HFFc6 (cell line): ENCODE measurements around the gene MAPK12. TPM values are rescaled to one million over a fixed set of nuclear protein-coding genes. Genes with fewer than 3 reads are reported as not detected.

Source experiments
- DNase-seq: peaks from one replicate; pipeline ENCODE4 v3.0.0-alpha.2; 2018
- H3K27ac Mint-ChIP-seq: 2 replicates; pipeline ENCODE4 v1.8.0; 2020; ENCODE audit warnings: mild to moderate bottlenecking, mixed read lengths
- H3K27me3 Mint-ChIP-seq: 2 replicates; pipeline ENCODE4 v1.8.0; 2021; ENCODE audit warnings: mild to moderate bottlenecking, moderate library complexity, mixed read lengths; ENCODE audit not compliant: insufficient read depth
- H3K36me3 Mint-ChIP-seq: 2 replicates; pipeline ENCODE4 v1.8.0; 2021; ENCODE audit warnings: low read depth, mixed read lengths
- H3K4me1 Mint-ChIP-seq: 2 replicates; pipeline ENCODE4 v1.8.0; 2020; ENCODE audit warnings: low read depth, mixed read lengths
- H3K4me3 Mint-ChIP-seq: 2 replicates; pipeline ENCODE4 v1.8.0; 2020; ENCODE audit warnings: mild to moderate bottlenecking, moderate library complexity, mixed read lengths
- H3K9me3 Mint-ChIP-seq: 2 replicates; pipeline ENCODE4 v1.8.0; 2020; ENCODE audit warnings: mild to moderate bottlenecking, mixed read lengths
- total RNA-seq, 6 experiments: library from RNA; stranded (reverse); fragmentation: NEBNext Ultra II Directional; extraction: Animal tissue kit (Norgen Biotek cat#: 25700); gene quantifications; 2 replicates in 1 of 6; 3 replicates in 5 of 6; pipeline ENCODE4 v1.2.3, GENCODE V29; 2021
- TF ChIP-seq, protein P1 (sequence below): fragments of 200-600 bp; sonication (generic); IDR thresholded peaks from 2 replicates; pipeline ENCODE4 v1.5.0; 2021; ENCODE audit warnings: antibody characterized with exemption, mild to moderate bottlenecking

The MAPK12 gene
- total RNA-seq, 6 experiments from 2014 or later: 31.4 to 39.5 (median 34.1) TPM

DNA sequence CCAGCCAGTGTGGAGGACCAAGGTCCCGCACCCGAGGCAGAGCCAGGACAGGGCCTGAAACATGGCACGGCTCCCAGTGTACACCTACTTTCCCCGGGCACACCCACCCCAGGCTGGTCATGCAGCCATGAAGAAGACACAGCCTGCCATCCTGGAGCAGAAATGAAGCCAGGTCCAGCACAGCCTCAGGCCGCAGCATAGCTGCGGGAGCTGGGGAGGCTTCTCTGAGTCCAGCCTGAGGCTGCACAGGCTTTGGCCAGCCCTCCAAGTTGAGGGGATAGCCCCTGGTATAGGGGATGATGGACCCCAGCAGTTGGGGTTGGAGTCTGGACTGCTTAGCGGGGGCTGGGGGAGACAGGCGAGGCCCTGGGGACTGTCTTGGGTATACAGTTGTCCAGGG is 7.5 kb downstream of the MAPK12 start:
- Mint-ChIP-seq H3K27me3 (peaks cover 2% of the 10 kb centered on the region), H3K27ac (no peak overlapping the region), H3K9me3 (no peaks in the 10 kb centered on the region), H3K4me3 (no peak overlapping the region), H3K4me1 (peaks cover 6% of the 10 kb centered on the region), H3K36me3 (no peaks in the 10 kb centered on the region)
- TF ChIP-seq, protein P1, sequence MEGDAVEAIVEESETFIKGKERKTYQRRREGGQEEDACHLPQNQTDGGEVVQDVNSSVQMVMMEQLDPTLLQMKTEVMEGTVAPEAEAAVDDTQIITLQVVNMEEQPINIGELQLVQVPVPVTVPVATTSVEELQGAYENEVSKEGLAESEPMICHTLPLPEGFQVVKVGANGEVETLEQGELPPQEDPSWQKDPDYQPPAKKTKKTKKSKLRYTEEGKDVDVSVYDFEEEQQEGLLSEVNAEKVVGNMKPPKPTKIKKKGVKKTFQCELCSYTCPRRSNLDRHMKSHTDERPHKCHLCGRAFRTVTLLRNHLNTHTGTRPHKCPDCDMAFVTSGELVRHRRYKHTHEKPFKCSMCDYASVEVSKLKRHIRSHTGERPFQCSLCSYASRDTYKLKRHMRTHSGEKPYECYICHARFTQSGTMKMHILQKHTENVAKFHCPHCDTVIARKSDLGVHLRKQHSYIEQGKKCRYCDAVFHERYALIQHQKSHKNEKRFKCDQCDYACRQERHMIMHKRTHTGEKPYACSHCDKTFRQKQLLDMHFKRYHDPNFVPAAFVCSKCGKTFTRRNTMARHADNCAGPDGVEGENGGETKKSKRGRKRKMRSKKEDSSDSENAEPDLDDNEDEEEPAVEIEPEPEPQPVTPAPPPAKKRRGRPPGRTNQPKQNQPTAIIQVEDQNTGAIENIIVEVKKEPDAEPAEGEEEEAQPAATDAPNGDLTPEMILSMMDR: no peak
- DNase-seq: no peak

DNA sequence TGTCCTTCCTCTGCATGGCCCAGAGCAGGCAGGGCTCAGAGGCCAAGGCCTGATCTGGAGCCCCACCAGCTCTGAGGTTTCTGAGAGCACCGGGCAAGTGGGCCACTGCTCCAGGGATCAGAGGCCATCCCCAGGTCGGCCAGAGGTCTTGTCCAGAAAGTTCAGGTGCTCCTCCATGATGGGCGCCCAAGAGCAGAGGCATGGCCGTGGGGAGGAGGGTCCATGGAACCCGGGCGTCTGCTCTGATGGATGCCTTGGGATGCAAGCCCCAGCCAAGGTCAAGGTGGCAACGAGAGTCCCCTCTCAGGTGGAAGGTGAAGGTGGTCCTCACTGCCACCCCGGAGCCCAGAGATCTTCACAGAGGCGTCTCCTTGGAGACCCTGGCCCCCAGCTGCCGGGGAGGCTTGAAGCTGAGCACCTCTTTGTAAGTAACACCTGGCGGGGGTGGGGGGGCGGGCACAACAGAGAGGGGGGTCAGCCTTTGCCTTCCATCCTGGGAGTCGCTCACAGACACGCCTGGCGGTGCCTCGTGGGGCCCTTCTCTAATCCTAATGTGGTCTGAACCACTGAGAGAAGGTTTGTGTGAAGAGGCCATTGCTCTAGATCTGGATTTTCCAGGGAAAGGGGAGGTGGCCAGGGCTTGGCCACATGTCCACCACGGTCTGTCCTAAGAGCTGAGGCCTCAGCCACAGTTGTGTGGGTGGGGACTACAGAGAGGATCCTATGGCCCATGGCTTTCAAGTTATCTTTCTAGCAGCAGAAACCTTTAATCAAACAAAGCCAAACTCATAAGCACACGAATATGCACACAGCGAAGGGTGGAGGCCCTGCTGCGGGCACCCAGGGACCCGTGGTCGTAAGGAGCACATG is 8.2 kb downstream of the MAPK12 start:
- H3K4me1 Mint-ChIP-seq: peaks cover 6% of the 10 kb centered on the region; the same call in 1 of the 2 replicates
- no peak overlapping the region for H3K27ac Mint-ChIP-seq
- peaks cover 2% of the 10 kb centered on the region; the same call in 1 of the 2 replicates for H3K27me3 Mint-ChIP-seq
- no peak overlapping the region for H3K4me3 Mint-ChIP-seq
- TF ChIP-seq, protein P1: no peak
- H3K9me3 Mint-ChIP-seq: no peaks in the 10 kb centered on the region
- no peak for DNase-seq
- H3K36me3 Mint-ChIP-seq: no peaks in the 10 kb centered on the region

DNA sequence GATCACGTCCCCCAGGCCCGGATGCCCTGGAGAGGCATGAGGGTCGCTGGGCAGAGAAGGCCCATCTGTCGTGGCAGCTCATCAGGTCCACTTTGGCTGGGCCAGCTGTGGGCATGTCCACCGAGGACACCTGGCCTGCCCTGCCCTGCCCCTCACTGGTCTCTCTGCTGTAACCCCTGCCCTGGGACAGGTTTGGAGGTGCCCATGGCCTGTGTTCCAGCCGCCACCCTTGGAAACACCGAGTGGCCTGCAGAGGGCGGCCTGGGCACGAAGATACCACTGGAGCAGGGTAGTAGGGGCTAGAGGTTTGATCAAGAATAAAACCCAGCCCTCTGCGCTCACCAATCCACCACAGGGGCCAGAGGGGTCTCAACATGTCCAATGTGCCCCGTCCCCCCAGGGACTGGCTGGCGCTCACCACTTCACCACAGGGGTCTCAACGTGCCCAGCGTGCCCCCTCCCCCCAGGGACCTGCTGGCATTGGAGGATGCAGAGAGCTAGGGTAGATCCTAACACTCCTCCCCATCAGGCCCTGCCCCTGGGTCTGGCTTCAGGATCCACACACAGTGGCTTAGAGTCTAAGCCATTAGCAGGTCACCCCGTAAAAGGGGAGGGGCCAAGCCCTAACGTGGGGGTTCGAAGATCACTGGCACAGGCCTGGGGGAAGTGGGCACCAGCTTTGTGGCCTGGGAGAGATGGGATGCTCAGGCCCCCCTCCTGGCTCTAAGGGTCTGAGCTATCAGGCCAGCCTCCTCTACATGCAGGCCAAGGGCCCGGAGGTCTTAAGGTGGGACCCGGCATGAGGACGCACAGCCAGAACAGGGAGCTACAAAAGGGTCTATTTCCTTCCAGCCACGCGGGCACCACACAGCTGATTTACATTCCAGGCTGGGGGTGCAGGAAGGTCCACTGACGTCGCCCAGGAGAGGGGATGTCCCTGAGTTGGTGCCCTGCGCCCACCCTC is 9.1 kb downstream of the MAPK12 start:
- TF ChIP-seq, protein P1: peak; percentile 78
- Mint-ChIP-seq H3K4me3 (no peak overlapping the region), H3K27me3 (peaks cover 4% of the 10 kb centered on the region), H3K4me1 (peaks cover 13% of the 10 kb centered on the region; the same call in 1 of the 2 replicates), H3K36me3 (no peaks in the 10 kb centered on the region), H3K27ac (no peak overlapping the region; the same call in 1 of the 2 replicates), H3K9me3 (no peaks in the 10 kb centered on the region)
- DNase-seq: no peak

DNA sequence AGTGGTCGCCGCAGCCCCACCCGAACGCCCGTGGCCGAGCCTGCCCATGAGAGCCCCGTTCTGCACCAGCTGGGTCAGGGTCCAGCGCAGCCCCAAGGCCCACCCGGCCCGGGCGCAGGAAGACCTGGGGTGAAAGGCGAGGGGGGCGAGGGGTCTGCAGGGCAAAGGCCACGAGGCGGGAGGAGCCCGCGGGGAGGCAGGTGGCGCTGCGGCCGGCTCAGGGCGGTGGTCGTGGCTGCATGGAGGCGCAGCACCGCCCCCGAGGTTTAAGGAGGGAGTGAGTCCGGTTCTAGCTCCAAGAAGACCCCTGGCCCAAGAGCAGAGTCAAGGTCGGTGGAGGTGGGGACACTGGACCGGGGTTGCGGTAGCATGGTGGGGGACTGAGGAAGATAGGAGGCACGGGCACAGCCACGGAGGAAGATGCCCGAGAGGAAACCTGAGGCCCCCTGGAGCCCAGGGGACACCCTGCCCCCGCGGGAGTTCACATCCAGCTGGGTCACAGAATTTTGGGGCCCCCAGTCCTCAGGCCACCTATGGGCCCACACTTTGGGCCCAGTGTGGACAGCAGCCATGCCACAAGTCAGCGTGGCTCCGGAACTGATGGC is 9.9 kb downstream of the MAPK12 start:
- DNase-seq: no peak
- Mint-ChIP-seq H3K4me3 (no peak overlapping the region), H3K9me3 (no peaks in the 10 kb centered on the region), H3K27me3 (peaks cover 3% of the 10 kb centered on the region), H3K36me3 (no peaks in the 10 kb centered on the region), H3K4me1 (peaks cover 17% of the 10 kb centered on the region; the same call in 1 of the 2 replicates), H3K27ac (no peak overlapping the region)
- TF ChIP-seq, protein P1: no peak
